ENCODE data around the gene JUN.

- TF ChIP-seq POLR2A (IDR thresholded peaks at IDR 0.05; ENCODE audit: low read length), result no peak
- no peak for TF ChIP-seq GATA1 (IDR thresholded peaks at IDR 0.05; ENCODE audit: low read depth, low read length)
Observed at GRCh38 chr1:58732087-58732775, 51.6 kb downstream of the JUN start.
